ENCODE data around the gene CAPRIN2. TPM values are rescaled to one million over a fixed set of nuclear protein-coding genes. Genes with fewer than 3 reads are reported as not detected.

The CAPRIN2 gene
- total and polyA plus RNA-seq, 2 of the 4 experiments (the other 2 are of a cell fraction) = 18.9 to 23.8 TPM

DNA sequence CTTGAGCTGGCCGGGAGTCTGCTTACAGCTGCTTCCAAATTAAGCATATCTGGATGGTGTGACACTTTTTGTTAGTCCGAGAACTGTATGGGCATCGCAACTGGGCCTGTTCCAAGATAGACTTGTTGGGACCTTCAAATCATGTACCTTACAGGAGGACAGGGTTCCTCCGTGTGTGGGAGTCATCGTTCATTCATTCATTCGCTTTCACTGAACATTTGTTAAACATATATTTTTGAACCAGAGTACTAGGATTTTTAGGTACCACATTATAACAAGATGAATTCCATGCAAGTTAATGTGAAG is 58.7 kb downstream of the CAPRIN2 start:
- H4K8ac ChIP-seq (ENCODE audit: low read depth in 2 of 2, low read length in 2 of 2) = peak overlapping the region; percentile 99 to 100
- peak overlapping the region; percentile 77 for H3K27ac ChIP-seq (ENCODE audit: insufficient read depth, low read length)
- no peaks in the 10 kb centered on the region for H3K36me3 ChIP-seq (ENCODE audit: control insufficient read depth, insufficient read depth, low read length)
- H2AK9ac ChIP-seq (replicated peaks; ENCODE audit: low read depth, low read length, poor library complexity) = peak overlapping the region; percentile 88
- peaks cover 18 to 37% of the 10 kb centered on the region in 2 experiments; a peak in 3 of 4 replicates for H3K79me1 ChIP-seq (ENCODE audit: low read depth in 1 of 2, low read length in 2 of 2)
- H2BK5ac ChIP-seq (ENCODE audit: low read depth, low read length, poor library complexity, severe bottlenecking) = peak overlapping the region; percentile 63
- CTCF ChIA-PET = interaction anchor here (0.7 kb wide), 2 partner anchors 254 to 887 kb away, joined by 3 read pairs; no protein-coding TSS in a partner anchor
- dilution Hi-C loops (cut with HindIII; ENCODE audit: low sequenced_read_pairs, unreplicated experiment) = no loop called here
- no TSS peak for BruUV-seq (replicated peaks)
- POLR2A ChIA-PET (ENCODE audit: unreplicated experiment) = interaction anchor here (0.6 kb wide), 1 partner anchor 1819 kb away, joined by 20 read pairs; no protein-coding TSS in a partner anchor
- H3K9ac ChIP-seq (ENCODE audit: low read depth, low read length) = peak overlapping the region; percentile 85
- H3K4ac ChIP-seq (ENCODE audit: low read depth, low read length) = peak overlapping the region; percentile 77
- peak overlapping the region; percentile 95; the same call in 2 of the 3 replicates for H2BK15ac ChIP-seq (ENCODE audit: low read depth, low read length)
- H3K4me1 ChIP-seq (ENCODE audit: control insufficient read depth, insufficient read depth, low read length) = peaks cover 7% of the 10 kb centered on the region
- H3K23ac ChIP-seq (ENCODE audit: low read depth, low read length) = peak overlapping the region; percentile 61
- peak overlapping the region; percentile 89 for H3K56ac ChIP-seq (ENCODE audit: extremely low read depth, insufficient read depth, low read length)
- peak overlapping the region; percentile 72; the same call in 1 of the 2 replicates for H2AK5ac ChIP-seq (ENCODE audit: low read depth, low read length)
- no peaks in the 10 kb centered on the region for H3K27me3 ChIP-seq (ENCODE audit: control insufficient read depth, insufficient read depth, low read length)
- peak overlapping the region; percentile 90 for H3K18ac ChIP-seq (ENCODE audit: low read depth, low read length)
- H4K5ac ChIP-seq (ENCODE audit: low read depth, low read length) = peak overlapping the region; percentile 98
- in situ Hi-C loops (cut with MboI; ENCODE audit: low sequenced_read_pairs) = no loop called here
- peaks cover 4% of the 10 kb centered on the region; the same call in 1 of the 2 replicates for H4K20me1 ChIP-seq (ENCODE audit: insufficient read depth, low read length)
- no peaks in the 10 kb centered on the region for H3K9me3 ChIP-seq (ENCODE audit: control insufficient read depth, insufficient read depth, low read length)
- H3K14ac ChIP-seq (replicated peaks; ENCODE audit: low read depth, low read length) = peak overlapping the region; percentile 87
- H3K9me1 ChIP-seq (ENCODE audit: insufficient read depth, low read length) = peaks cover 12% of the 10 kb centered on the region
- peak overlapping the region; percentile 98 for H2AFZ ChIP-seq (replicated peaks; ENCODE audit: low read length, poor library complexity)
- ATAC-seq (ENCODE audit: low read depth) (no peak; the same call in 1 of the 2 replicates), DNase-seq (no peak)
- no peak overlapping the region for H2BK20ac ChIP-seq (ENCODE audit: low read depth, low read length)
- peak overlapping the region; percentile 94 for H4K91ac ChIP-seq (ENCODE audit: insufficient read depth, low read depth, low read length)
- no CpG with 5 or more reads among the region's 6 CpGs for WGBS, 2 experiments (ENCODE audit: extremely low coverage in 2 of 2, insufficient read length in 1 of 2)
- H3K4me2 ChIP-seq (ENCODE audit: low read depth, low read length) = peak overlapping the region; percentile 89
- no peak for TF ChIP-seq RFX5 (IDR thresholded peaks at IDR 0.05; ENCODE audit: low read depth, low read length)
- TF ChIP-seq USF2 (IDR thresholded peaks at IDR 0.05; ENCODE audit: low read depth, low read length) = no peak
- TF ChIP-seq RCOR1 (IDR thresholded peaks at IDR 0.05; ENCODE audit: insufficient replicate concordance, low read length) = no peak
- TF ChIP-seq MAFK (IDR thresholded peaks at IDR 0.05; ENCODE audit: low read depth, low read length) = no peak
- no peak for TF ChIP-seq MAZ (IDR thresholded peaks at IDR 0.05; ENCODE audit: borderline replicate concordance, low read depth, low read length)
- TF ChIP-seq, protein P1, sequence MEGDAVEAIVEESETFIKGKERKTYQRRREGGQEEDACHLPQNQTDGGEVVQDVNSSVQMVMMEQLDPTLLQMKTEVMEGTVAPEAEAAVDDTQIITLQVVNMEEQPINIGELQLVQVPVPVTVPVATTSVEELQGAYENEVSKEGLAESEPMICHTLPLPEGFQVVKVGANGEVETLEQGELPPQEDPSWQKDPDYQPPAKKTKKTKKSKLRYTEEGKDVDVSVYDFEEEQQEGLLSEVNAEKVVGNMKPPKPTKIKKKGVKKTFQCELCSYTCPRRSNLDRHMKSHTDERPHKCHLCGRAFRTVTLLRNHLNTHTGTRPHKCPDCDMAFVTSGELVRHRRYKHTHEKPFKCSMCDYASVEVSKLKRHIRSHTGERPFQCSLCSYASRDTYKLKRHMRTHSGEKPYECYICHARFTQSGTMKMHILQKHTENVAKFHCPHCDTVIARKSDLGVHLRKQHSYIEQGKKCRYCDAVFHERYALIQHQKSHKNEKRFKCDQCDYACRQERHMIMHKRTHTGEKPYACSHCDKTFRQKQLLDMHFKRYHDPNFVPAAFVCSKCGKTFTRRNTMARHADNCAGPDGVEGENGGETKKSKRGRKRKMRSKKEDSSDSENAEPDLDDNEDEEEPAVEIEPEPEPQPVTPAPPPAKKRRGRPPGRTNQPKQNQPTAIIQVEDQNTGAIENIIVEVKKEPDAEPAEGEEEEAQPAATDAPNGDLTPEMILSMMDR (conservative IDR thresholded peaks at IDR 0.05; ENCODE audit: low read depth, low read length) = no peak
- TF ChIP-seq ELK1 (IDR thresholded peaks at IDR 0.05; ENCODE audit: borderline replicate concordance, low read depth, low read length) = no peak
- TF ChIP-seq RAD21 (IDR thresholded peaks at IDR 0.05; ENCODE audit: low read length) = no peak
- TF ChIP-seq CHD1 (IDR thresholded peaks at IDR 0.05; ENCODE audit: low read depth, low read length) = no peak
- no peak for TF ChIP-seq POLR2A (IDR thresholded peaks at IDR 0.05; ENCODE audit: low read depth, low read length)
- no peak for TF ChIP-seq BHLHE40 (IDR thresholded peaks at IDR 0.05; ENCODE audit: low read depth, low read length)
- TF ChIP-seq FOS (IDR thresholded peaks at IDR 0.05; ENCODE audit: low read depth, low read length) = no peak
- TF ChIP-seq NFE2L2 (IDR thresholded peaks at IDR 0.05; ENCODE audit: low read depth, low read length) = no peak
- TF ChIP-seq SMC3 (IDR thresholded peaks at IDR 0.05; ENCODE audit: low read depth, low read length) = no peak
- intact Hi-C loops (cut with micrococcal nuclease) = no loop called here
- peak overlapping the region; percentile 100 for H3K4me3 ChIP-seq (ENCODE audit: insufficient read depth, low read depth, low read length)
- peak overlapping the region; percentile 85 for H2BK120ac ChIP-seq (ENCODE audit: low read depth, low read length)

All from IMR-90 (cell line).